Pons (tissue), 1 donor: ENCODE measurements around the gene PODXL2.
A peak's percentile ranks its signal among the peaks of the same experiment; 100 is the strongest.
"Not testable (repeated sequence)": the region's sequence is repeated elsewhere in the genome, so short reads cannot be mapped to it uniquely, and the experiment has no call there.

Experiments
- DNase-seq: peaks from one replicate; pipeline ENCODE4 v3.0.0-alpha.2; 2016; ENCODE audit warnings: low spot score

Gene PODXL2

GRCh38 chr3:127628788-127629466 lies at the start of gene PODXL2:
Gene PODXL2 (plus strand): TSS chr3:127629185. CDS start chr3:127629220, 35 bp downstream.
- DNase-seq: peak; percentile 33

- no peak for DNase-seq
Observed at GRCh38 chr3:127580327-127581060, 48.5 kb upstream of the PODXL2 start.

GRCh38 chr3:127584734-127585133 lies 44.3 kb upstream of the PODXL2 start:
- DNase-seq: no peak

GRCh38 chr3:127585163-127585812 lies 43.7 kb upstream of the PODXL2 start:
- DNase-seq: no peak

- DNase-seq: no peak
Observed at GRCh38 chr3:127585813-127586413, 43.1 kb upstream of the PODXL2 start.

GRCh38 chr3:127587876-127588275 lies 41.1 kb upstream of the PODXL2 start:
- DNase-seq: no peak

- DNase-seq: no peak
Observed at GRCh38 chr3:127588806-127589577, 40.0 kb upstream of the PODXL2 start.

- no peak for DNase-seq
Observed at GRCh38 chr3:127589600-127590281, 39.2 kb upstream of the PODXL2 start.

GRCh38 chr3:127590282-127590592 lies 38.7 kb upstream of the PODXL2 start:
- DNase-seq: no peak

GRCh38 chr3:127590593-127591465 lies 38.2 kb upstream of the PODXL2 start, which contains the start of gene TPRA1:
Gene TPRA1 (minus strand): TSS chr3:127590733. CDS start chr3:127580146, 10,587 bp downstream.
- peak; percentile 99 for DNase-seq

- no peak for DNase-seq
Observed at GRCh38 chr3:127593178-127593577, 35.8 kb upstream of the PODXL2 start.

GRCh38 chr3:127595303-127595702 lies 33.7 kb upstream of the PODXL2 start:
- DNase-seq: no peak

- no peak for DNase-seq
Observed at GRCh38 chr3:127597020-127597771, 31.8 kb upstream of the PODXL2 start.

GRCh38 chr3:127598841-127599570 lies 30.0 kb upstream of the PODXL2 start:
- DNase-seq: no peak

- DNase-seq: no peak
Observed at GRCh38 chr3:127600749-127601456, 28.1 kb upstream of the PODXL2 start.

GRCh38 chr3:127604035-127604434 lies 24.9 kb upstream of the PODXL2 start:
- no peak for DNase-seq

- no peak for DNase-seq
Observed at GRCh38 chr3:127604546-127605165, 24.3 kb upstream of the PODXL2 start.

- not testable (repeated sequence) for DNase-seq
Observed at GRCh38 chr3:127605547-127605946, 23.4 kb upstream of the PODXL2 start.
